DND-41 (cell line): Measurements from ENCODE around the gene LYST.

Source experiments
- CTCF ChIP-seq: IDR thresholded peaks from 2 replicates; pipeline ENCODE4 v1.5.1; 2012; ENCODE audit warnings: borderline replicate concordance, low read length, moderate library complexity, mild to moderate bottlenecking; ENCODE audit not compliant: poor library complexity, severe bottlenecking; ENCODE audit errors: extremely low read depth
- EZH2 ChIP-seq: IDR thresholded peaks from 3 replicates; pipeline ENCODE4 v1.6.1; 2012; ENCODE audit warnings: borderline replicate concordance, low read depth, mild to moderate bottlenecking, moderate library complexity, low read length, inconsistent platforms; ENCODE audit not compliant: severe bottlenecking

- no peak for TF ChIP-seq CTCF
- TF ChIP-seq EZH2, result no peak
These were observed 248.9 kb downstream of the LYST start for GRCh38 chr1:235617808-235618207.
